Measurements from ENCODE around the gene ACCS. TPM values are rescaled to one million over a fixed set of nuclear protein-coding genes. Genes with fewer than 3 reads are reported as not detected.
A peak's percentile ranks its signal among the peaks of the same experiment; 100 is the strongest.

ACCS gene
- total RNA-seq, 1 donor from 2014 or later = 10.3 TPM

DNA sequence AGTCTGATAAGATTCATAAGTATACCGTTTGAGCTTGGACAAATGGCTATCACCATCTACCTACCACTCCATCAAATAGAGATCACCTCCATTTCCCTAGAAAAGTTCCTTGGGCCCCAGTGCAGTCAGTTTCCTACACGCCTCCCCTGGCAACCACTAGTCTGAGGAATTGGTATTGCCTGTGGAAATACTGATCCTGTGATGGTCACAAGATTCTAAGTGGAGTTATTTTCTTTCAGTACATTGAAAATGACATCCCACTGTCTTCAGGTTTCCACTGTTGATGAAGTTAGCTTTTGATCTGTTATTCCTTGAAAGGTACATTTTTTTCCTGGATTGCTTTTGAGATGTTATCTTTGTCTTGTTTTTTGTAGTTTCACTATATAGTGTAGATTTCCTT, 22.9 kb upstream of the ACCS start:
- DNase-seq (ENCODE audit: low read depth in 2 of 2) = no peak

DNA sequence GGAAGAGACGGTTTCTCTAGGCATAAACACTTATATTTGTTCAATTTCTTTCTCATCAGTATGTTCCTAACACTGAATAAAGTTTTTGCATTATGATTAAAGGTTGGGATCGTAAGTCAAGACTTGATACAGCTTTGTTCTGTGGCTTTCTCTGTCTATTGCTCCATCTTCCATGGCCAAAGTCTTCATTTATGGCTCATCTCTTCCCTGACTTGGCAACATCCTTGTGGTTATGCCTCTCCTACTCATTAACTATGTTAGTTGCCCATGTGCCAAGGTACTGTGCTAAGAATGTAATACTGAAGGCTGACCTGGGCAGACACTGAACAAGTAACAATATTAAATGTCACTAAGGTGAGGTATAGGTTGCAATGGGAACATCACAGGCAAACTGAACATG, 19.9 kb upstream of the ACCS start:
- no peak for DNase-seq (ENCODE audit: low read depth in 2 of 2)

GRCh38 chr11:44047298-44047697, 18.8 kb upstream of the ACCS start:
- no peak for DNase-seq (ENCODE audit: low read depth in 2 of 2)

DNA sequence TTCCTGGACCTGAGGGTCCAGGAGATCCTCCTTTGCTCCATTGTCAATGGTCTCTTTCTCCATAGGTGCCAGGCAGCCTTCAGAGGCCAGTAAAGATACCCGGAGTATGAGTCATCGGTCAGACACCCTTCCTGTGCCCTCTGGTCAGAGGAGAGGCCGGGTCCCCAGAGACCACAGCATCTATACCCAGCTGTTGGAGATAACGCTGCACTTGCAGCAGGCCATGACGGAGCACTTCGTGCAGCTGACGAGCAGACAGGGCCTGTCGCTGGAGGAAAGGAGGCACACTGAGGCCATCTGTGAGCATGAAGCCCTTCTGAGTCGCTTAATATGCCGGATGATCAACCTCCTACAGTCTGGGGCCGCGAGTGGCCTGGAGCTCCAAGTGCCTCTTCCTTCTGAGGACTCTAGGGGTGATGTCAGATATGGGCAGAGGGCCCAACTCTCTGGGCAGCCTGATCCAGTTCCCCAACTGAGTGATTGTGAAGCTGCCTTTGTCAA, 18.1 kb upstream of the ACCS start, which contains the start of gene ACCSL:
TSS of gene ACCSL (plus strand) at position 51 of the 501 bp plus-strand sequence. CDS start at position 107, 56 bp downstream.
- DNase-seq (ENCODE audit: low read depth in 2 of 2) = no peak

DNA sequence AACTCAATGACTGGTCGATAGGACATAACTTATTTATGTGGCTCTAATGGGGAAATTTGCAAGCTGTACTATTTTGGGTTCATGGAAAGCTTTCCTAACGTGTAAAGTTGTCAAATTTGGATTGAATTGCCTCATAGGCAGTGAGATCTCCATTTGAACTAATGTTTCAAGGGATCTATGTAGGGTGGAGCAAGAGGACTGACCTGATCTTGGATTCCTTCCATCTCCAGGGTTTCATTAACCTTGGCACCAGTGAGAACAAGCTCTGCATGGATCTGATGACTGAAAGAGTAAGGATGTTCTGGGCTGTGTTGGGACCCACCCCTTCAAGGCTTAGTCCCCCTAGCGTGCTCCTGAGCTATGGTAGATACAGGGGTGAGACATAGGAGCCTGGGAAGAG, 16.2 kb upstream of the ACCS start:
- no peak for DNase-seq (ENCODE audit: low read depth in 2 of 2)

DNA sequence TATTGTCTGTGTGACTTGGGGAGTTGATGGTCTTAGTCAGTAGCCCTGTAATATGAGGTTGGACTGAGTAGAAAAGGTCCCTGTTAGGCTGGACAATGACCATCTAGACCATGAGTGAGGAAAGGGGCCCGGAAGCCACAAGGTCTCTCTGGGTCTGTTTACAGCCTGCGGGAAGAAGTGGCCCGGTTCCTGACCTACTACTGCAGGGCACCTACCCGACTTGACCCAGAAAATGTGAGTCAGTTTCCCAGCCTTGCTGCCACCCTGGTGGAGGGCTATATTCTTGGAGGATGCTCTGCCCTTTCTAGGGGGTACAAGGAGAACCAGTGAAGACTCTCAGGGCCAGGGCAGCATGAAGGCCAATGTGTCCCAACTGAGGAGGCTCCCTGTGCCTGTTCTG, 14.9 kb upstream of the ACCS start:
- DNase-seq (ENCODE audit: low read depth in 2 of 2) = no peak

DNA sequence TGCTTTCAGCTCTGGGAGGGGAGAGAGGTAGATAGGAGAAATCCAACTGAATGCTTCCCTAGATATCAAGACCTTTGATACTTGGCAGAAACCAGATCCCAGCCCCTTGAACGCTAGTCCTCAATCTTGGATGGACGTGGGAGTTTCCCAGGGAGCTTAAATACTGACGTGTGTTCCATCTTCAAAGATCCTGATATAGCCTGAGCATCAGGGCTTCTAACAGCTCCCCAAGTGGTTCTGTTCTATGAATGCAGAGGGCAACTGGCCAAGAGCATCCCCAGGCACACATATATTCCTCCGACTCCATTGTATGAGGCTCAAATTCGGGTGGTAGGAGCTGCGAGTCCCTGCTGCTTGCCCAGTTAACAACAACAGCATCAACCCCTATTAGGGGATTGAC, 8.7 kb upstream of the ACCS start:
- no peak for DNase-seq (ENCODE audit: low read depth in 2 of 2)

DNA sequence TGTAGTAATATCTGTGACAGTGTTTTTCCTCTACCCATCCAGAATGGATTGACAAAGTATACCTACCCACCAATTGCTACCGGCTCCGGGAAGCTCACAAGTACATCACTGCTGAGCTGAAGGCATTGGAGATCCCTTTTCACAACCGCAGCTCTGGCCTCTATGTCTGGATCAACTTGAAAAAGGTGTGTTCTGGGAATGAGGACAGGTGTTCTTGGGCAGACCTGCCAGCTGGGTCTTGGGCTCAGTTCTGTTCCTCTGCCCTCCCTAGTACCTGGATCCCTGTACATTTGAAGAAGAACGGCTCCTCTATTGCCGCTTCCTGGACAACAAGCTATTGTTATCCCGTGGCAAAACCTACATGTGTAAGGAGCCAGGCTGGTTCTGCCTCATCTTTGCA, 7.8 kb upstream of the ACCS start:
- DNase-seq (ENCODE audit: low read depth in 2 of 2) = no peak

DNA sequence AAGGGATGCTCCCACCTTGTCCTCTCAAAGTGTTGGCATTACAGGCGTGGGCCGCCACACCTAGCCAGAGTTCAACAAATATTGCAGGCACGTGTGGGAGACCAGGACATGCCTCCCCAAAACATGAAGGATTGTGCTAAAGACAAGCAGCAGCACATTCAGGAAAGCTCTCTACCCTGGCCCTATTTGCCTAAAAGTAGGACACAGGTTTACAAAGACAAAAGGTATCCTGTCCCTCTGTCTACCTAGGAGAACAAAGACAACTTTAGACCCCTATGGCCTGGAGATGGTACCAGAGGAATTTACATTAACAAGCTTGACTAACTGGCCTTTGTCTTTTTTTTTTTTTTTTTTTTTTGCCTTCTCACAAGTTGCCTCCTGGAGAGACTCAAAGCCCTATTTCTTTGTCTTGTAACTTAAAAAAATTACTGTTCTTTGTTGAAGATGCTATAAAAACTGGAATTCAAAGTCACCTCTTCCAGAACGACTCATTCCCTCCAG, 859 bp upstream of the ACCS start:
- no peak for DNase-seq (ENCODE audit: low read depth in 2 of 2)

DNA sequence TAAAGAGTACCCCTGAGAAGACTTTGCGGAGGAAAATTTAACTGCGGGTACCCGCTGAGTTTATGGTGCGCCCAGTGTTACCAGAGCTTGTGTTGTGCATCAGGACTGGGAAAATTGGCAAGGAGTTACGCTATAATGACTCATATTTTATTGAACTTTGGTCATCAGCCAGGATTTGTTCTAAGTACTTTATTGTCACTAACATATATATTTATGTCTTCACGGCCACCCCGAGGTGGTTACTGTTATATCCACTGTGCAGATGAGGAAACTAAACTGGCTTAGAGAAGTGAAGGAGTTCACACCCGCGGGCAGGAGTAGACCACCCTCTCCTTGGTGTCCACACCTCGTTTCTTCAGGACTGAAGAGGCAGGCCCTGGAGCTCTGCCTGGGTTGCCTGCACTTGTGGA, 667 bp downstream of the ACCS start:
- DNase-seq (ENCODE audit: low read depth in 2 of 2) = peak; percentile 80 to 82

DNA sequence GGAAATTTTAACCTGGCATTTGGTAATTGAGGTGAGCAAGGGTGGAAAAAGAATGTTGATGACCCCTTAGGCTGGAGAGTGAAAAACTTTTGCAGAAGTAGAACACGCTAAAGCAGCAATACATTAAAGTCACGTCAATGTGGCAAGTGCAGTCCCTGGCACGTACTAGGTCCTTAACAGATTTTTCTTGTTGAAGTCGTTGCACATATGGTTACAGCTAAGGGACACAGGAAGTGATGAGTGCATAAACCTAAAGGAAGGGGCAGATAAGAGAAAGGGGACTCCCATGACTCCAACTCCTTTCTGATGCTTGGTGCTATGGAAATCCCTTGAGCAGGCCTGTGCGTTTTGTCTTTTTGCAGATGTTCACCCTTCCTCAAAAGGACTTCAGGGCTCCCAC, 1.2 kb downstream of the ACCS start:
- DNase-seq (ENCODE audit: low read depth in 2 of 2) = no peak

DNA sequence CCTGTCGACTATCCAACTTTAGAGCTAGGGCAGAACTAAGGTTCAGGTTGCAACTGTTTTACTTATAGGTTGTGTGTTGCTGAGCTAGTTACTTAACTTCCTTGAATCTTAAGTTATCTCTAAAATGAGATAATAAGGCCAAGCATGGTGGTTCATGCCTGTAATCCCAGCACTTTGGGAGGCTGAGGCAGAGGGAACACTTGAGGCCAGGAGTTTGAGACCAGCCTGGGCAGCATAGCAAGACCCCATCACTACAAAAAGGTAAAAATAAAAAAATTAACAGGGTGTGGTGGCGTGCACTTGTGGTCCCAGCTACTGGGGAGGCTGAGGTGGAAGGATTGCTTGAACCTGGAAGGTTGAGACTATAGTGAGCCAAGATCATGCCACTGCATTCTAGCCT, 2.1 kb downstream of the ACCS start:
- DNase-seq (ENCODE audit: low read depth in 2 of 2) = no peak

DNA sequence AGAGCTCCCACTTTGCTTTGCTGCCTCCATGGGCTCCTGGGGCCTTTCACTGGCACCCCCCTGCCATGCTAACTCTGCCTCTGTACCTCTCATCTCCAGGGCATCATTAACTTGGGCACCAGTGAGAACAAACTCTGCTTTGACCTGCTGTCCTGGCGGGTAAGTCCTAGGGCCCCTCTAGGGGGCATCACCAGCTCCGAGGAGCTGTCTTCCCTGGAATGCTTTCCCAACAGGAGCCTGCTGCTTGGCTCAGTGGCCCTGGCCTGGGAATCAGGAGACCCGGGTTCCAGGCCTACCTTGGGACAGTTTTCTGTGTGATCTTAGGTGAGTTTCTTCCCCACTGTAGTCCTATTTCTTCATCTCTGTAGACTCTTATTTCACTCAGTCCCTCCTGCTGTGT, 5.1 kb downstream of the ACCS start:
- DNase-seq (ENCODE audit: low read depth in 2 of 2) = no peak

GRCh38 chr11:44072757-44073658, 6.9 kb downstream of the ACCS start:
- DNase-seq (ENCODE audit: low read depth in 2 of 2) = no peak

DNA sequence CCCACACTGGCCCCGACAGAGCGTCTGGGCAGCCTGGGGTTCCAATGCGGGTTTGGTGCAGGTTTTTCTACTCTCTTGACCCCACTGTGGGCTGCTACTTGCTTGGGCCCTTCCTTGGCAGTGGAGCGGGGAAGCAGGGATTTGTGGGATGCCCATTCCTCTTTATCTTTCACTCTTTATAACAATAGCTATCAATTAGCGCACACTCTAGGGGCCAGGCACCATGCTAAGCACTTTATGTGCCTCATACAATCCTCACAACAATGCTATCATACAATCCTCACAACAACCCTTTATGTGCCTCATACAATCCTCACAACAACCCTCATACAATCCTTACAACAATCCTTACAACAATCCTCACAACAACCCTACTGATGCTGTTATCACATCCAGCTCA, 12.7 kb downstream of the ACCS start:
- DNase-seq (ENCODE audit: low read depth in 2 of 2) = no peak

DNA sequence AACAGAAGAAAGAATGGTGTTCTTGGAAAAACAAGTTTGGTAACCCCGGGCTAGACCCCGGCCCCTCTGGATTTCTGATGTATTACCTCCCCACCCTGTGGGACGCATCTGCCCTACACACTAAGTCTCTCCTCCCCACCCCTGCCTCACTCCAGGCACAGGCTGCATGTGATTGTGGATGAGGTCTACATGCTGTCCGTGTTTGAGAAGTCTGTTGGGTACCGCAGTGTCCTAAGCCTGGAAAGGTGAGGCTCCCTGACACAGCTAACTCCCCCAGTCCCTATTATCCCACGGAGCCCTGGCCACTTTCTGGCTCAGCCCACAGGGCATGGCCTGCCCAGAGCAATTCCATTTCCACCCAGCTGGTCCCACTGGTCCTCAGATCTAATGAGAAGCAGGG, 13.3 kb downstream of the ACCS start:
- DNase-seq (ENCODE audit: low read depth in 2 of 2) = no peak

- no peak for DNase-seq (ENCODE audit: low read depth in 2 of 2)
Observed at GRCh38 chr11:44080951-44081350, 14.9 kb downstream of the ACCS start.

DNA sequence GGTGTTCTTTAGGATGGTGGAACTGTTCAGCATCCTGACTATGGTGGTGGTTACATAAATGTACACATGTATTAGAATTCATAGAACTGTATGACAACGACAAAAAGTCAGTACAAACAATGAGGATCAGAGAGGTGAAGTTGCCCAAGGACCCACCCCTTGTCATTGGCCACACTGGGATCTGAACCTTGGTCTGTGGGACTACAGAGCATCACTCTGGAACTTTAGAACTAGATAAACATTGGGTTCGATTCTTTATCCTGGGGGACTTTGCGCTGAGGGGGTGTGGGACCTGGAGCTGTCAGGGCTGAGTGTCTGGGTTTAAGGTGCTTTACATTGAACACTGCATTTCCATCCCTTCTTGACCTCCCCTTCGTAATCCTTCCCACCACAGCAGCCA, 16.6 kb downstream of the ACCS start:
- no peak for DNase-seq (ENCODE audit: low read depth in 2 of 2)

- no peak for DNase-seq (ENCODE audit: low read depth in 2 of 2)
Observed at GRCh38 chr11:44083433-44083832, 17.4 kb downstream of the ACCS start.

- no peak for DNase-seq (ENCODE audit: low read depth in 2 of 2)
Observed at GRCh38 chr11:44083906-44084305, 17.8 kb downstream of the ACCS start.

GRCh38 chr11:44085330-44085729, 19.3 kb downstream of the ACCS start:
- no peak for DNase-seq (ENCODE audit: low read depth in 2 of 2)

- DNase-seq (ENCODE audit: low read depth in 2 of 2) = no peak
Observed at GRCh38 chr11:44088377-44088776, 22.3 kb downstream of the ACCS start.

DNA sequence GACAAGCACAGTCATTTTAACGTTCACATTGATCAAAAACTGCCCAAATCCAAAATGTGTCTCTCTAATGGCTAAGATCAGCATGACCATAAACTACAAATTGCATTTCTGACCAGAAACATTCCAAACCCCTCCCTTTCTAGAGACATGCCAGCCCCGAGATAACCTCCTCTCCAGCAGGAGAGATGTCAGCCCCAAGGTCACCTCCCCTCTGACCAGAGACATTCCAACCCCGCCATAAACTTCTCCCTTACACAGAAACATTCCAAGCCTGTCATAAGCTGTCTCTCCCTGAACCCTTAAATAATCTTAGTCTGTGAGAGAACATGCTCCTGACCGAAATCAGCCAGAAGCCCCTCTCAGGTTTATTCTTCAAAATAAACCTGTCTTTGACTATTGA, 22.8 kb downstream of the ACCS start:
- DNase-seq (ENCODE audit: low read depth in 2 of 2) = no peak
